ENCODE results near the gene JAKMIP3. TPM values are rescaled to one million over a fixed set of nuclear protein-coding genes. Genes with fewer than 3 reads are reported as not detected.

The JAKMIP3 gene
- polyA plus RNA-seq, 2 of the 4 experiments (the other 2 are of a cell fraction), result 3.1 to 4.1 TPM

DNA sequence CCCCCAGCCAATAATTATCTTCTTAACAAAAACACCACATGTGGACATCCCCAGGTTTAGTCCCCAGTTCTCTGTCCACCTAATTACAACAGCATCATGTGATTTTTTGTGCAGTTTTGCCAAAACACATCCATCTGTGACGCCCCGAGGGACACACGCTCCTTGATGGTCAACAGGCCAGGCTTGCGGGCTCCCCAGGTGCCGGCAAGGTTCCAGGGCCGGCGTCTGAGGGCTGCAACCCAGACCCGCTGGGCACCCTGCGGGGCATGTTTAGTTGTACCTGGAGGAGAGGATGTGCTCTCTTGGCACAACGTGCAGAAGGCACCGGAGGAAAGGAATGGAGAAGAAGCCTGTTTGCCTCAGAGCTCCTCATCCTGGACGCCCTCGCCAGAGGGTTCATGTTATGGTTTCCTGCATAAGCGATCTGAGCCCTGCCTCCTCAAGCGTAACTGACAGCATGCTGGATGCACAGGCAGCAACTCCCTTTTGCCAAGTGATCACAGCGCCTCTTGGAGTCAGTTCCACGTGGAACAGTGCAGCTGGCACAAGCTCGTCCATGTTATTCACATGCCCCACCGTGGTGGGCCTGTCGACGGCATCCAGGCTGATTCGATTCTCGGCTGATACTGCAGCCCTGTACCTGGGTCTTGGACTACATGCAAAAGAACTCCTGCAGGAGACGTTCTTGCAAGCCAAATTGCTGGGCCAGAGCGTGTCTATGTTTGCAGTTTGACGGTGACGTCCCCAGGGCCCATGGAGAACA is 41.6 kb downstream of the JAKMIP3 start:
- DNase-seq (ENCODE audit: low read depth in 1 of 2, low spot score in 1 of 2), result no peak
- ChIA-PET CTCF (interaction anchor here (0.7 to 1.1 kb wide), 2 partner anchors 35 to 36 kb away, joined by 3 read pairs; no protein-coding TSS in a partner anchor), POLR2A (no interaction called here)
- TF ChIP-seq, protein P1, sequence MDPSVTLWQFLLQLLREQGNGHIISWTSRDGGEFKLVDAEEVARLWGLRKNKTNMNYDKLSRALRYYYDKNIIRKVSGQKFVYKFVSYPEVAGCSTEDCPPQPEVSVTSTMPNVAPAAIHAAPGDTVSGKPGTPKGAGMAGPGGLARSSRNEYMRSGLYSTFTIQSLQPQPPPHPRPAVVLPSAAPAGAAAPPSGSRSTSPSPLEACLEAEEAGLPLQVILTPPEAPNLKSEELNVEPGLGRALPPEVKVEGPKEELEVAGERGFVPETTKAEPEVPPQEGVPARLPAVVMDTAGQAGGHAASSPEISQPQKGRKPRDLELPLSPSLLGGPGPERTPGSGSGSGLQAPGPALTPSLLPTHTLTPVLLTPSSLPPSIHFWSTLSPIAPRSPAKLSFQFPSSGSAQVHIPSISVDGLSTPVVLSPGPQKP (IDR thresholded peaks at IDR 0.05; ENCODE audit: low read depth, low read length), result no peak
- TF ChIP-seq NPAS2 (CRISPR knock-in tag; IDR thresholded peaks at IDR 0.05; ENCODE audit: borderline replicate concordance) (no peak), CEBPB (IDR thresholded peaks at IDR 0.05) (no peak), FOSB (CRISPR knock-in tag; IDR thresholded peaks at IDR 0.05) (no peak), TFCP2L1 (CRISPR knock-in tag; IDR thresholded peaks at IDR 0.05) (no peak), MYC (IDR thresholded peaks at IDR 0.05; ENCODE audit: borderline replicate concordance, low read length) (no peak), PHF8 (IDR thresholded peaks at IDR 0.05; ENCODE audit: borderline replicate concordance, low read depth) (no peak), KDM1A (IDR thresholded peaks at IDR 0.05; ENCODE audit: low read depth) (no peak), RCOR1 (IDR thresholded peaks at IDR 0.05; ENCODE audit: low read depth, low read length) (no peak)
- TF ChIP-seq, protein P2, sequence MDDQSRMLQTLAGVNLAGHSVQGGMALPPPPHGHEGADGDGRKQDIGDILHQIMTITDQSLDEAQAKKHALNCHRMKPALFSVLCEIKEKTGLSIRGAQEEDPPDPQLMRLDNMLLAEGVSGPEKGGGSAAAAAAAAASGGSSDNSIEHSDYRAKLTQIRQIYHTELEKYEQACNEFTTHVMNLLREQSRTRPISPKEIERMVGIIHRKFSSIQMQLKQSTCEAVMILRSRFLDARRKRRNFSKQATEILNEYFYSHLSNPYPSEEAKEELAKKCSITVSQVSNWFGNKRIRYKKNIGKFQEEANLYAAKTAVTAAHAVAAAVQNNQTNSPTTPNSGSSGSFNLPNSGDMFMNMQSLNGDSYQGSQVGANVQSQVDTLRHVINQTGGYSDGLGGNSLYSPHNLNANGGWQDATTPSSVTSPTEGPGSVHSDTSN (IDR thresholded peaks at IDR 0.05), result no peak
- FAIRE-seq, result no peak
- Histone ChIP-seq H3K4me3 (no peak overlapping the region), H3K4me1 (no peaks in the 10 kb centered on the region), H3K27ac (no peak overlapping the region), H3K9me3 (no peaks in the 10 kb centered on the region), H3K4me2 (no peak overlapping the region)
- ATAC-seq, result no peak
- WGBS (ENCODE audit: missing lambda C conversion rate), result 93% methylated on average over 27 of the region's 27 CpGs

DNA sequence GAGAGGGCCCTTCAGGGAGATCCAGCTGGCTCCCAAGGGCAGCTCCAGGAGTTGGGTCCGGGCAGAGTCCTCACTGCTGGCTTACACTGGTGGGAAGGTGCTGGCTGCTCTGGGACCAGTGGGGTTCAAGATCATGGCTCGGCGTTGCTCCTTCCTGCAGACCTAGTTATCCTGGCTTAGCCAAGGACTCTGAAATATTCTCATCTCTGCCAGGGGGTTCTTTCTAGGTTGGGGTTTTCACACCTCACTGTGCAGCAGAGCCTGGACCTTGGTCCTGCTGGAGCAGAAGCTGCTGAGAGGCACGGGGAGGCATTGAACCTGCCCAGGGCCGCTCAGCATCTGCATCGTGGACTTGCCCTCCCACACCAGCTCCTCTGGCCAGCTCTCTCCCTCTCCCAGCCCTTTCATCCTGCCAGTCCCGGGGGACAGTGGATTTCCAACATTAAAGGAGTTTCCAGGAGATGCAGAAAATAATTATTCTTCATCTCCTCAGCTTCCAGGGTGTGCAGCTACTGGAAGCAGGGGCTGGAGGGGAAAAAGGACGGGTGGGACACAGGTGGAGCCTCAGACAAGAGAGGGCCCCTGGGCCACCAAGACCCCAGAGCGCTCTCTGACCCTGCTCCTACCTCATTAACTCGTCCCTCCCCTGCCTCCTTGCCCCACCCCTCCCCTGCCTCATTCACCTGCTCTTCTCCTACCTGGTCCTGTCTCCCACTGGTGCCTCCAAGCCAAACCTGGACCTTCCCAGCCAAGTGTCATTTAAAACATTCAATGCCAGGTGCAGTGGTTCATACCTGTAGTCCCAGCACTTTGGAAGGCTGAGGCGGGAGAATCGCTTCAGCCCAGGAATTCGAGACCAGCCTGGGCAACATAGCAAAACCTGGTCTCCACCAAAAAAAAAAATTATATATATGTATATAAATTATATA is 42.5 kb downstream of the JAKMIP3 start:
- ChIA-PET POLR2A (no interaction called here), CTCF (interaction anchor here (1.1 kb wide), 1 partner anchor 35 kb away, joined by 3 read pairs; no protein-coding TSS in a partner anchor)
- ATAC-seq (no peak), FAIRE-seq (no peak), DNase-seq (ENCODE audit: low read depth in 1 of 2, low spot score in 1 of 2) (no peak)
- WGBS (ENCODE audit: missing lambda C conversion rate), result 90% methylated on average over 13 of the region's 13 CpGs
- no peak overlapping the region for H3K4me2 ChIP-seq
- H3K27ac ChIP-seq, result no peak overlapping the region
- H3K4me1 ChIP-seq, result no peaks in the 10 kb centered on the region
- H3K9me3 ChIP-seq, result no peaks in the 10 kb centered on the region
- TF ChIP-seq, protein P3, sequence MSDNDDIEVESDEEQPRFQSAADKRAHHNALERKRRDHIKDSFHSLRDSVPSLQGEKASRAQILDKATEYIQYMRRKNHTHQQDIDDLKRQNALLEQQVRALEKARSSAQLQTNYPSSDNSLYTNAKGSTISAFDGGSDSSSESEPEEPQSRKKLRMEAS (IDR thresholded peaks at IDR 0.05), result no peak
- TF ChIP-seq ZC3H11A (IDR thresholded peaks at IDR 0.05), result no peak
- no peak for TF ChIP-seq FOSL2 (IDR thresholded peaks at IDR 0.05)
- no peak for TF ChIP-seq FOSL2 (CRISPR knock-in tag; IDR thresholded peaks at IDR 0.05)
- no peak for TF ChIP-seq MAFK (IDR thresholded peaks at IDR 0.05; ENCODE audit: partially characterized antibody)
- TF ChIP-seq, protein P4, sequence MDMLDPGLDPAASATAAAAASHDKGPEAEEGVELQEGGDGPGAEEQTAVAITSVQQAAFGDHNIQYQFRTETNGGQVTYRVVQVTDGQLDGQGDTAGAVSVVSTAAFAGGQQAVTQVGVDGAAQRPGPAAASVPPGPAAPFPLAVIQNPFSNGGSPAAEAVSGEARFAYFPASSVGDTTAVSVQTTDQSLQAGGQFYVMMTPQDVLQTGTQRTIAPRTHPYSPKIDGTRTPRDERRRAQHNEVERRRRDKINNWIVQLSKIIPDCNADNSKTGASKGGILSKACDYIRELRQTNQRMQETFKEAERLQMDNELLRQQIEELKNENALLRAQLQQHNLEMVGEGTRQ (IDR thresholded peaks at IDR 0.05), result no peak
- TF ChIP-seq ESRRA (IDR thresholded peaks at IDR 0.05; ENCODE audit: borderline replicate concordance, low read length), result no peak
- TF ChIP-seq SREBF2 (IDR thresholded peaks at IDR 0.05), result no peak
- no peak for TF ChIP-seq JUN (IDR thresholded peaks at IDR 0.05)
- no peak for TF ChIP-seq MAZ (IDR thresholded peaks at IDR 0.05; ENCODE audit: borderline replicate concordance, low read depth, low read length)
- no peak for TF ChIP-seq TP53 (CRISPR knock-in tag; IDR thresholded peaks at IDR 0.05)
- TF ChIP-seq, protein P5, sequence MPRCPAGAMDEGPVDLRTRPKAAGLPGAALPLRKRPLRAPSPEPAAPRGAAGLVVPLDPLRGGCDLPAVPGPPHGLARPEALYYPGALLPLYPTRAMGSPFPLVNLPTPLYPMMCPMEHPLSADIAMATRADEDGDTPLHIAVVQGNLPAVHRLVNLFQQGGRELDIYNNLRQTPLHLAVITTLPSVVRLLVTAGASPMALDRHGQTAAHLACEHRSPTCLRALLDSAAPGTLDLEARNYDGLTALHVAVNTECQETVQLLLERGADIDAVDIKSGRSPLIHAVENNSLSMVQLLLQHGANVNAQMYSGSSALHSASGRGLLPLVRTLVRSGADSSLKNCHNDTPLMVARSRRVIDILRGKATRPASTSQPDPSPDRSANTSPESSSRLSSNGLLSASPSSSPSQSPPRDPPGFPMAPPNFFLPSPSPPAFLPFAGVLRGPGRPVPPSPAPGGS (IDR thresholded peaks at IDR 0.05), result no peak
- TF ChIP-seq HOXB5 (CRISPR knock-in tag; IDR thresholded peaks at IDR 0.05), result no peak
- no peak for TF ChIP-seq GATA3 (IDR thresholded peaks at IDR 0.05; ENCODE audit: borderline replicate concordance)
- no peak for TF ChIP-seq ZFP36 (IDR thresholded peaks at IDR 0.05; ENCODE audit: borderline replicate concordance, partially characterized antibody)
- no peak overlapping the region for H3K4me3 ChIP-seq
